A549 (cell line): ENCODE data around the gene BCL2L15. TPM values are rescaled to one million over a fixed set of nuclear protein-coding genes. Genes with fewer than 3 reads are reported as not detected.

ENCODE experiments used
- ATAC-seq, 2 experiments: fragments of 200-7000 bp in 1 of 2; fragments of >200 bp in 1 of 2; cut with Nextera tagmentation in 1 of 2; cut with Tn5 transposase in 1 of 2; 3 replicates each; pipeline versions ENCODE4 v1.8.0 to v1.9.1; 2018 to 2020; ENCODE audit warnings: mild to moderate bottlenecking in 1 of 2, moderate library complexity in 1 of 2
- CTCF ChIA-PET: fragments of 300-600 bp; sonication (Branson Sonifier 250); formaldehyde crosslinking; extraction: SDS; loops from one replicate; lab custom pipeline; 2021; ENCODE audit warnings: antibody characterized with exemption, inconsistent platforms; lab: Yijun Ruan, JAX
- POLR2A ChIA-PET: fragments of 350-600 bp; formaldehyde crosslinking; extraction: SDS; loops from one replicate; lab custom pipeline; 2021; ENCODE audit warnings: antibody characterized with exemption, inconsistent platforms; lab: Yijun Ruan, JAX
- DNase-seq, 2 experiments: peaks; one replicate each; pipeline versions ENCODE4 v3.0.0 to v3.0.0-alpha.2; 2011 to 2016; ENCODE audit warnings: low read depth in 1 of 2, low spot score in 1 of 2
- FAIRE-seq: peaks from 2 replicates; lab custom pipeline; 2011; peaks lifted over from hg19 to GRCh38; lab: Jason Lieb, UNC
- H3K27ac ChIP-seq, 2 experiments: fragments of >200 bp; sonication (Bioruptor Twin); formaldehyde crosslinking; 3 replicates each; pipeline ENCODE4 v1.5.1; 2016 to 2017
- H3K4me1 ChIP-seq: fragments of >200 bp; sonication (Bioruptor Twin); formaldehyde crosslinking; 3 replicates; pipeline ENCODE4 v1.6.1; 2016
- H3K4me2 ChIP-seq: fragments of >200 bp; sonication (Bioruptor Twin); formaldehyde crosslinking; 3 replicates; pipeline ENCODE4 v1.6.1; 2016
- H3K4me3 ChIP-seq: fragments of >200 bp; sonication (Bioruptor Twin); formaldehyde crosslinking; 3 replicates; pipeline ENCODE4 v1.5.1; 2016
- H3K9me3 ChIP-seq: fragments of >200 bp; sonication (Bioruptor Twin); formaldehyde crosslinking; 3 replicates; pipeline ENCODE4 v1.6.1; 2016
- ATOH8 ChIP-seq: fragments of 250-450 bp; sonication (Bioruptor Pico); IDR thresholded peaks from 2 replicates; pipeline ENCODE4 v1.5.0; 2020; ENCODE audit warnings: low read depth, mild to moderate bottlenecking, moderate library complexity
- CBX8 ChIP-seq: fragments of 200-600 bp; sonication (generic); IDR thresholded peaks from 2 replicates; pipeline ENCODE4 v1.6.1; 2016
- CEBPB ChIP-seq, 2 experiments: fragments of >200 bp in 1 of 2; sonication (Bioruptor Twin) in 1 of 2; formaldehyde crosslinking in 1 of 2; IDR thresholded peaks; 2 replicates each; pipeline ENCODE4 v1.6.1; 2012 to 2016
- CHD2 ChIP-seq: fragments of 150-350 bp; IDR thresholded peaks from 2 replicates; pipeline ENCODE4 v1.6.1; 2014; ENCODE audit warnings: low read length; ENCODE audit not compliant: partially characterized antibody
- CHD4 ChIP-seq: fragments of 200-600 bp; sonication (generic); IDR thresholded peaks from 2 replicates; pipeline ENCODE4 v1.6.1; 2016; ENCODE audit warnings: antibody characterized with exemption, mild to moderate bottlenecking, borderline replicate concordance
- E2F6 ChIP-seq: IDR thresholded peaks from 2 replicates; pipeline ENCODE4 v1.6.1; 2012; ENCODE audit warnings: low read depth, borderline replicate concordance
- EHF ChIP-seq: fragments of 250-450 bp; sonication (Bioruptor Pico); IDR thresholded peaks from 2 replicates; pipeline ENCODE4 v1.5.0; 2020; ENCODE audit warnings: mild to moderate bottlenecking
- FOSB ChIP-seq: fragments of 250-450 bp; sonication (Bioruptor Pico); IDR thresholded peaks from 2 replicates; pipeline ENCODE4 v1.5.0; 2020; ENCODE audit warnings: mild to moderate bottlenecking, moderate library complexity
- FOSL2 ChIP-seq, 2 experiments: fragments of 450-650 bp in 1 of 2; fragments of >200 bp in 1 of 2; sonication (Bioruptor Twin) in 1 of 2; formaldehyde crosslinking; IDR thresholded peaks; 2 replicates each; pipeline versions ENCODE4 v1.5.0 to v1.6.1; 2016 to 2020; ENCODE audit warnings: mild to moderate bottlenecking in 1 of 2, moderate library complexity in 1 of 2
- HEYL ChIP-seq: fragments of 250-450 bp; sonication (Bioruptor Pico); IDR thresholded peaks from 2 replicates; pipeline ENCODE4 v1.8.0; 2021; ENCODE audit warnings: mild to moderate bottlenecking, moderate library complexity
- HOXB13 ChIP-seq: fragments of 250-450 bp; sonication (Bioruptor Pico); IDR thresholded peaks from 2 replicates; pipeline ENCODE4 v1.5.0; 2020; ENCODE audit warnings: low read depth, mild to moderate bottlenecking, moderate library complexity
- HOXB5 ChIP-seq: fragments of 250-450 bp; sonication (Bioruptor Pico); IDR thresholded peaks from 2 replicates; pipeline ENCODE4 v1.5.0; 2020; ENCODE audit warnings: mild to moderate bottlenecking, moderate library complexity
- JUN ChIP-seq, 2 experiments: fragments of >200 bp; sonication (Bioruptor Twin); formaldehyde crosslinking; IDR thresholded peaks; 2 replicates in 1 of 2; 3 replicates in 1 of 2; pipeline ENCODE4 v1.6.1; 2016 to 2017
- MAFK ChIP-seq: fragments of 450-650 bp; IDR thresholded peaks from 2 replicates; pipeline ENCODE4 v1.6.1; 2014; ENCODE audit not compliant: partially characterized antibody
- MAZ ChIP-seq: fragments of 150-350 bp; IDR thresholded peaks from 2 replicates; pipeline ENCODE4 v1.6.1; 2014; ENCODE audit warnings: antibody characterized with exemption, low read depth, low read length, borderline replicate concordance
- MYC ChIP-seq: IDR thresholded peaks from 2 replicates; pipeline ENCODE4 v1.6.1; 2012; ENCODE audit warnings: mild to moderate bottlenecking, inconsistent platforms, low read length, improper control_type of control experiment, borderline replicate concordance
- NFE2L2 ChIP-seq: fragments of 150-350 bp; conservative IDR thresholded peaks from 2 replicates; pipeline ENCODE4 v1.6.1; 2014; ENCODE audit warnings: low read length
- NPAS2 ChIP-seq: fragments of 250-450 bp; sonication (Bioruptor Pico); IDR thresholded peaks from 2 replicates; pipeline ENCODE4 v1.8.0; 2022; ENCODE audit warnings: mild to moderate bottlenecking, moderate library complexity, borderline replicate concordance
- NR3C1 ChIP-seq: fragments of >200 bp; sonication (Bioruptor Twin); formaldehyde crosslinking; IDR thresholded peaks from 3 replicates; pipeline ENCODE4 v1.6.1; 2017
- PHF8 ChIP-seq: fragments of 200-600 bp; sonication (generic); IDR thresholded peaks from 2 replicates; pipeline ENCODE4 v1.6.1; 2016; ENCODE audit warnings: low read depth, mild to moderate bottlenecking, antibody characterized with exemption, moderate library complexity, borderline replicate concordance
- RARB ChIP-seq: fragments of 250-450 bp; sonication (Bioruptor Pico); IDR thresholded peaks from 2 replicates; pipeline ENCODE4 v1.8.0; 2021; ENCODE audit warnings: mild to moderate bottlenecking, moderate library complexity
- RCOR1 ChIP-seq: fragments of 150-350 bp; IDR thresholded peaks from 2 replicates; pipeline ENCODE4 v1.6.1; 2014; ENCODE audit warnings: antibody characterized with exemption, low read length, low read depth
- REST ChIP-seq: fragments of 200-600 bp; sonication (generic); IDR thresholded peaks from 2 replicates; pipeline ENCODE4 v1.6.1; 2016; ENCODE audit warnings: antibody characterized with exemption, mild to moderate bottlenecking, moderate library complexity
- RFX5 ChIP-seq: fragments of 450-650 bp; IDR thresholded peaks from 2 replicates; pipeline ENCODE4 v1.7.1; 2014; ENCODE audit warnings: antibody characterized with exemption, mild to moderate bottlenecking, moderate library complexity
- SMC3 ChIP-seq: fragments of >200 bp; sonication (Bioruptor Twin); formaldehyde crosslinking; IDR thresholded peaks from 3 replicates; pipeline ENCODE4 v1.6.1; 2018; ENCODE audit warnings: inconsistent platforms
- SREBF2 ChIP-seq: fragments of 450-650 bp; IDR thresholded peaks from 2 replicates; pipeline ENCODE4 v1.6.1; 2014; ENCODE audit warnings: mild to moderate bottlenecking, moderate library complexity
- TP53 ChIP-seq: fragments of 250-450 bp; sonication (Bioruptor Pico); IDR thresholded peaks from 2 replicates; pipeline ENCODE4 v1.5.0; 2021; ENCODE audit warnings: mild to moderate bottlenecking, moderate library complexity
- USF2 ChIP-seq: fragments of 450-650 bp; IDR thresholded peaks from 2 replicates; pipeline ENCODE4 v1.6.1; 2014; ENCODE audit warnings: antibody characterized with exemption
- ZNF302 ChIP-seq: fragments of 250-450 bp; sonication (Bioruptor Pico); IDR thresholded peaks from 2 replicates; pipeline ENCODE4 v1.9.0; 2021; ENCODE audit warnings: inconsistent platforms, mild to moderate bottlenecking, moderate library complexity
- WGBS: methylation state at CpG from one replicate; pipeline ENCODE4 v1.1.6; 2017; ENCODE audit errors: missing lambda C conversion rate; 5-methylcytosine and 5-hydroxymethylcytosine counted together
- polyA plus RNA-seq, 4 experiments: library from polyadenylated mRNA; depleted of rRNA in 3 of 4; stranded (reverse); fragments of >200 nt; fragmentation: RNase III in 1 of 4; extraction: RNeasy Plus Mini Kit Qiagen cat#74134 plus additional on column Dnase treatment in 1 of 4; gene quantifications; 2 replicates in 3 of 4; 3 replicates in 1 of 4; pipeline ENCODE4 v1.2.3, GENCODE V29; 2011 to 2017

Gene BCL2L15
- polyA plus RNA-seq, 2 of the 4 experiments (the other 2 are of a cell fraction) = 2.1 to 2.3 TPM

- TF ChIP-seq NR3C1 = no peak
- TF ChIP-seq TP53 = no peak
- TF ChIP-seq HOXB13 = no peak
- no peak for TF ChIP-seq RCOR1
- no peak for TF ChIP-seq MYC
- TF ChIP-seq HOXB5 = no peak
- TF ChIP-seq NPAS2 (CRISPR knock-in tag) = no peak
- TF ChIP-seq MAZ = no peak
- TF ChIP-seq CHD2 = no peak
- TF ChIP-seq RFX5 = no peak
- no peak for TF ChIP-seq NFE2L2
- TF ChIP-seq RARB (CRISPR knock-in tag) = no peak
- TF ChIP-seq SMC3 = no peak
- DNase-seq (no peak), ATAC-seq (no peak), FAIRE-seq (no peak)
- H3K27ac ChIP-seq = no peak overlapping the region
- 95% methylated on average over 1 of the region's 1 CpG for WGBS
- ChIA-PET CTCF (no interaction called here), POLR2A (no interaction called here)
- H3K4me1 ChIP-seq = peaks cover 9% of the 10 kb centered on the region
- H3K9me3 ChIP-seq = no peaks in the 10 kb centered on the region
- no peak overlapping the region for H3K4me3 ChIP-seq
- H3K4me2 ChIP-seq = no peak overlapping the region
Measured at GRCh38 chr1:113935970-113936369, 48.6 kb upstream of the BCL2L15 start.

GRCh38 chr1:113935176-113935575 is 47.8 kb upstream of the BCL2L15 start:
- ATAC-seq (no peak), FAIRE-seq (no peak), DNase-seq (no peak)
- Histone ChIP-seq H3K4me3 (no peak overlapping the region), H3K9me3 (no peaks in the 10 kb centered on the region), H3K4me1 (peaks cover 13% of the 10 kb centered on the region), H3K27ac (no peak overlapping the region), H3K4me2 (no peak overlapping the region)
- POLR2A ChIA-PET = no interaction called here
- CTCF ChIA-PET = no interaction called here
- TF ChIP-seq SREBF2 (no peak), E2F6 (no peak), HEYL (CRISPR knock-in tag) (no peak), JUN (IDR thresholded peaks at IDR 0.05) (no peak), EHF (CRISPR knock-in tag) (no peak), USF2 (no peak), FOSL2 (IDR thresholded peaks at IDR 0.05) (no peak), FOSL2 (CRISPR knock-in tag; IDR thresholded peaks at IDR 0.05) (no peak), CBX8 (no peak), CHD4 (no peak), MAFK (no peak), FOSB (CRISPR knock-in tag) (no peak), NPAS2 (CRISPR knock-in tag) (no peak), PHF8 (no peak), CEBPB (IDR thresholded peaks at IDR 0.05) (no peak), ZNF302 (CRISPR knock-in tag) (no peak), ATOH8 (no peak), REST (no peak), NFE2L2 (no peak)
- 96% methylated on average over 1 of the region's 1 CpG for WGBS
